LNCaP clone FGC (cell line): ENCODE results near the gene TTLL5.

Source experiments
- DNase-seq: peaks from one replicate; pipeline ENCODE4 v3.0.0-alpha.2; 2011; ENCODE audit warnings: low read depth
- H3K4me3 ChIP-seq: 2 replicates; pipeline ENCODE4 v1.5.1; 2011; ENCODE audit warnings: mild to moderate bottlenecking, low read depth, low read length, control low read depth
- TF ChIP-seq, protein P1 (sequence below): IDR thresholded peaks from 2 replicates; pipeline ENCODE4 v1.5.1; 2012; ENCODE audit warnings: mild to moderate bottlenecking; ENCODE audit not compliant: control insufficient read depth, insufficient read depth; ENCODE audit errors: extremely low read depth

TTLL5 gene

DNA sequence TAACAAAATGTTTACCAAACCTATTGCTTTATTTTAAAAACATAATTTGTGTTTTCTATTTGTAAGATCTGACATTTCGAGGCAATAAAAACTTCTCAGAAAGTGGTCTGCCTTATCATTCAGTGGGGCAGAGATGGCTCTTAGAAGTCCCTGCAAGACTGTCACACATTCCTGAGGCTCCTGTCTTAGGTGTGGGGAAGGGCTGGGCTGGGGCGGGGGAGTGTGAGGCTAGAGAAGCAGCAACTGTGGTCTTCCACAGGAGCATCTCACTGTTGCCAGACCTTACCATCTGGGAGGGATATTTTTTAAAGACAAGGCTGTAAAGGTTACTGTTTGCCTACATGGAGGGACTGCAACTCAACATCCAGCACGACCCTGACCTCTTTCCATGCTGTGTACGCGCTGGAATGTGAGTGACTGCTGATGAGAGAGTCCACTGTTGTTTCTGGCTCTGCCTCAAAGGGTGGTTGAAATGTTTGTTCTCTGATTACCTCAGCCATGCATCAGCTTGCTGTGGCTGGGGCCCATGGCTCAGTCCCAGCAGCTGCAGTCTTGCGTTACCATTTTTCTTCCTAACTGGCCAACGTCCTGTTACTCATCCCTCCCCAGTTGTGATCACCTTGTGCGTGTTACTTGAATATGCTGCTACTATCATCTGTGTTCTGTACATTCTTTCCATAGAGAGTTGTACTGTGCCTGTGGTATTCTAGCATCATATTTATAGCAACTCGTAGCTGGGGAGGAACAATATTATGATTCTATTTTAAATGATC is 12.8 kb upstream of the TTLL5 start:
- no peak overlapping the region for H3K4me3 ChIP-seq
- TF ChIP-seq, protein P1, sequence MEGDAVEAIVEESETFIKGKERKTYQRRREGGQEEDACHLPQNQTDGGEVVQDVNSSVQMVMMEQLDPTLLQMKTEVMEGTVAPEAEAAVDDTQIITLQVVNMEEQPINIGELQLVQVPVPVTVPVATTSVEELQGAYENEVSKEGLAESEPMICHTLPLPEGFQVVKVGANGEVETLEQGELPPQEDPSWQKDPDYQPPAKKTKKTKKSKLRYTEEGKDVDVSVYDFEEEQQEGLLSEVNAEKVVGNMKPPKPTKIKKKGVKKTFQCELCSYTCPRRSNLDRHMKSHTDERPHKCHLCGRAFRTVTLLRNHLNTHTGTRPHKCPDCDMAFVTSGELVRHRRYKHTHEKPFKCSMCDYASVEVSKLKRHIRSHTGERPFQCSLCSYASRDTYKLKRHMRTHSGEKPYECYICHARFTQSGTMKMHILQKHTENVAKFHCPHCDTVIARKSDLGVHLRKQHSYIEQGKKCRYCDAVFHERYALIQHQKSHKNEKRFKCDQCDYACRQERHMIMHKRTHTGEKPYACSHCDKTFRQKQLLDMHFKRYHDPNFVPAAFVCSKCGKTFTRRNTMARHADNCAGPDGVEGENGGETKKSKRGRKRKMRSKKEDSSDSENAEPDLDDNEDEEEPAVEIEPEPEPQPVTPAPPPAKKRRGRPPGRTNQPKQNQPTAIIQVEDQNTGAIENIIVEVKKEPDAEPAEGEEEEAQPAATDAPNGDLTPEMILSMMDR = no peak
- peak; percentile 91 for DNase-seq

DNA sequence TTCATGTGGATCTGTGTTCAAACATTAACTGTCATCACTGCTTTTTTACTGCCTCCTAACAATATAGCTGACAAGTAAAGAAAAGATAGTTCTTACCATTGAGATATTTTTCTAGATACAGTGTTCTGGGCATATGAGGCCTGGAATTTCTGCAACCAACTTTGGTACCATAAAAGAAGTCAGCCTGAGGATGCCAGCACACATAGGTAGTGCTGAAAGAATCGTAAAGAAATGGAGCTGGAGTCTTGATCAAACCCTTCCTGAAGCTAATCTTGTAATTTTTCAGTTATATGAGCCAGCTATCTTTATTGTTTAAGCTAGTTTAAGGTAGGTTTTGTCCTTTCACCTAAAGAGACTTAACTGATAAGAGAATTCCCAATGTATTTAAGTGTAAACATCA is 11.7 kb upstream of the TTLL5 start:
- TF ChIP-seq, protein P1 = no peak
- H3K4me3 ChIP-seq = no peak overlapping the region
- DNase-seq = no peak

GRCh38 chr14:75649773-75650172 is 11.3 kb upstream of the TTLL5 start:
- no peak for DNase-seq
- no peak overlapping the region for H3K4me3 ChIP-seq
- TF ChIP-seq, protein P1 = no peak

DNA sequence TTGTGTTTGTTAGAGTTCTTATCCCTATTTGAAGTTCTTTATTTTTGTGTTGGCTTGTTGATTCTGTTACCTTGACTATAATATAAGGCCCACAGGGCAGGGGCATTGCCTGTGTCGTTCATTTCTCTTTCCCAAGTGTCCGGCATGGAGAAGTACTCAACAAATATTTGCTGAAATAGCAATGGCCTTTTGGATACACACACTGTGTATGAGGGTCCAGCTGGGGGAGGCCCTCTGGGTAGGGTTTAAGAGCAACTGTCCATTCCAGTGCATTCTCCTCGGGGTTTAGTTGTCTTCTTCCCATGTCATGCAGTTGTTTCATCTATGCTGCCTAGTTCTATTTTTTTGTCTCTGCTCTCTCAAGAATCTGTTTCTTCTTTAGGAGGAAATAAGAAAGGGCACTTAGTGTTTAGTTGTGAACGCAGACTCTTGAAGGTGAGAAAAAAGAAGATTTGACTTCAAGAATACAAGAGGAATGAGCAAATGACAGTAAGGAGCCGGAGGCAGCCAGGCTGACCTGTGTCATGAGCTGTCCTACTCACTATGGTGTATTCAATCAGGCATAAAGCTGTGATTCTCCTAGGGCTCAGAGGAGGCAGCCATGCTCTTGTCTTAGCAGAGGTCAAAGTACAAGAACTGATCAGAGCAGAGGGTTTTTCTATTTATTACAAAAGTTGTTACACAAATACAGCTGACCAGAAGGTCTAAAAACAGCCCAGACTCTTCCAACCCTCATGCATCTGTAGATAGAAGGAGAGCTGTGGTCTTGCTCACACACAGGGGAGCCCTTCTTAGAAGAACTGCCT is 10.6 kb upstream of the TTLL5 start:
- no peak for DNase-seq
- TF ChIP-seq, protein P1 = no peak
- no peak overlapping the region for H3K4me3 ChIP-seq

- TF ChIP-seq, protein P1 = no peak
- H3K4me3 ChIP-seq = no peak overlapping the region
These were observed 7.5 kb upstream of the TTLL5 start for GRCh38 chr14:75653563-75653962.

GRCh38 chr14:75654127-75654732 is 6.8 kb upstream of the TTLL5 start:
- TF ChIP-seq, protein P1 = peak; percentile 95
- peak; percentile 30 for DNase-seq

More at GRCh38 chr14:75653563-75653962, 7.5 kb upstream of the TTLL5 start:
- no peak for DNase-seq

More at GRCh38 chr14:75654127-75654732, 6.8 kb upstream of the TTLL5 start:
- H3K4me3 ChIP-seq = no peak overlapping the region
